Right renal cortex interstitium (tissue), 3 donors: ENCODE measurements around the gene MYO16. TPM values are rescaled to one million over a fixed set of nuclear protein-coding genes. Genes with fewer than 3 reads are reported as not detected.

Experiments
- DNase-seq, 3 donors: peaks; one replicate each; pipeline ENCODE4 v3.0.0-alpha.2; 2013; ENCODE audit warnings: low read depth in 3 of 3, low spot score in 2 of 3
- polyA plus RNA-seq, 3 donors: library from polyadenylated mRNA; unstranded; fragments of 120-200 nt; gene quantifications; one replicate each; pipeline ENCODE4 v1.2.1, GENCODE V29; 2013; ENCODE audit not compliant: insufficient read length in 3 of 3

MYO16 gene
- polyA plus RNA-seq, 3 donors = 0.42 to 0.60 (median 0.45) TPM

GRCh38 chr13:109251956-109252355, 622.5 kb downstream of the MYO16 start:
- no peak for DNase-seq

- DNase-seq = no peak
These were observed 623.9 kb downstream of the MYO16 start for GRCh38 chr13:109253316-109253715.

GRCh38 chr13:109254274-109254673, 624.9 kb downstream of the MYO16 start:
- no peak for DNase-seq

GRCh38 chr13:109255141-109255856, 625.9 kb downstream of the MYO16 start:
- DNase-seq = no peak

- DNase-seq = peak in 1 of 3 donors; percentile 23
These were observed 627.7 kb downstream of the MYO16 start for GRCh38 chr13:109256866-109257760.
